PC-3 (cell line): ENCODE data around the gene CCDC182. TPM values are rescaled to one million over a fixed set of nuclear protein-coding genes. Genes with fewer than 3 reads are reported as not detected.

ENCODE experiments used
- ATAC-seq: fragments of 200-7000 bp; cut with Tn5 transposase; 2 replicates; pipeline ENCODE4 v1.9.1; 2020; ENCODE audit warnings: mild to moderate bottlenecking, moderate library complexity
- BruUV-seq: library from RNA; stranded (reverse); fragments of 400-500 nt; replicated peaks from 2 replicates; lab custom pipeline; 2021; lab: Mats Ljungman, UMichigan
- CTCF ChIA-PET: fragments of 300-600 bp; sonication (Branson Sonifier 250); formaldehyde crosslinking; loops from one replicate; lab custom pipeline; 2022; ENCODE audit warnings: antibody characterized with exemption; lab: Charles Lee
- POLR2A ChIA-PET: fragments of 300-600 bp; sonication (Branson Sonifier 250); formaldehyde crosslinking; loops from one replicate; lab custom pipeline; 2022; ENCODE audit warnings: antibody characterized with exemption; ENCODE audit not compliant: unreplicated experiment; lab: Charles Lee
- DNase-seq: peaks from one replicate; pipeline ENCODE4 v3.0.0-alpha.2; 2015
- H2AFZ ChIP-seq: fragments of 300-600 bp; sonication (generic); 2 replicates; pipeline ENCODE4 v1.6.0; 2016; ENCODE audit warnings: antibody characterized with exemption, low read length
- H3F3A ChIP-seq: fragments of 300-600 bp; sonication (generic); one replicate; pipeline ENCODE4 v1.6.0; 2017; ENCODE audit warnings: antibody characterized with exemption, low read length, control low read depth, mild to moderate bottlenecking; ENCODE audit not compliant: unreplicated experiment
- H3K27ac ChIP-seq: fragments of 300-600 bp; sonication (generic); 2 replicates; pipeline ENCODE4 v1.5.1; 2016; ENCODE audit warnings: mild to moderate bottlenecking, low read length
- H3K27me3 ChIP-seq: fragments of 300-600 bp; sonication (generic); 2 replicates; pipeline ENCODE4 v1.6.1; 2016; ENCODE audit warnings: low read length, mixed read lengths
- H3K36me3 ChIP-seq: fragments of 300-600 bp; sonication (generic); 2 replicates; pipeline ENCODE4 v1.6.1; 2016; ENCODE audit warnings: low read depth, mixed run types, low read length, mixed read lengths
- H3K4me1 ChIP-seq: fragments of 300-600 bp; sonication (generic); 2 replicates; pipeline ENCODE4 v1.5.1; 2016; ENCODE audit warnings: low read length; ENCODE audit not compliant: insufficient read depth
- H3K4me2 ChIP-seq: fragments of 300-600 bp; sonication (generic); 2 replicates; pipeline ENCODE4 v1.6.0; 2016; ENCODE audit warnings: low read length
- H3K4me3 ChIP-seq: fragments of 300-600 bp; sonication (generic); 2 replicates; pipeline ENCODE4 v1.5.1; 2016; ENCODE audit warnings: mild to moderate bottlenecking, low read length, mixed read lengths
- H3K79me2 ChIP-seq: fragments of 300-600 bp; sonication (generic); 2 replicates; pipeline ENCODE4 v1.6.1; 2017; ENCODE audit warnings: low read length, mixed read lengths
- H3K9ac ChIP-seq: fragments of 300-600 bp; sonication (generic); 2 replicates; pipeline ENCODE4 v1.6.0; 2016; ENCODE audit warnings: mild to moderate bottlenecking, low read length
- H3K9me2 ChIP-seq: fragments of 300-600 bp; sonication (generic); replicated peaks from 2 replicates; pipeline ENCODE4 v1.6.1; 2016; ENCODE audit warnings: mixed run types, low read length, mixed read lengths
- H3K9me3 ChIP-seq: fragments of 300-600 bp; sonication (generic); 2 replicates; pipeline ENCODE4 v1.6.1; 2016; ENCODE audit warnings: low read length, mixed read lengths
- H4K20me1 ChIP-seq: fragments of 300-600 bp; sonication (generic); 2 replicates; pipeline ENCODE4 v1.6.1; 2016; ENCODE audit warnings: low read length, mixed read lengths
- CTCF ChIP-seq: fragments of 300-600 bp; sonication (generic); conservative IDR thresholded peaks from 2 replicates; pipeline ENCODE4 v1.5.1; 2017; ENCODE audit warnings: antibody characterized with exemption, low read depth, mild to moderate bottlenecking, low read length
- EZH2 ChIP-seq: fragments of 300-600 bp; sonication (generic); IDR thresholded peaks from one replicate; pipeline ENCODE4 v1.6.1; 2017; ENCODE audit warnings: antibody characterized with exemption, mild to moderate bottlenecking, low read length; ENCODE audit not compliant: unreplicated experiment
- EZH2phosphoT487 ChIP-seq: fragments of 300-600 bp; sonication (generic); IDR thresholded peaks from 2 replicates; pipeline ENCODE4 v1.6.1; 2018; ENCODE audit warnings: mild to moderate bottlenecking, antibody characterized with exemption, low read length, borderline replicate concordance
- intact Hi-C: fragments of 100-400 bp; cut with micrococcal nuclease; formaldehyde crosslinking; loops from 2 replicates; pipeline ENCODE4 v1.9.0; 2023
- total RNA-seq: library from RNA; depleted of rRNA; stranded (reverse); fragments of >200 nt; gene quantifications from 2 replicates; pipeline ENCODE4 v1.2.3, GENCODE V29; 2014

The CCDC182 gene
- total RNA-seq, 1 experiment from 2014 or later: not detected

GRCh38 chr17:57739402-57740234, 5.5 kb downstream of the CCDC182 start:
- intact Hi-C loops: loop anchor here (1.0 kb wide), 2 partner anchors 142 to 608 kb away; no protein-coding TSS in a partner anchor
- DNase-seq (peak; percentile 75), ATAC-seq (peak; percentile 82)

GRCh38 chr17:57737450-57737849, 7.6 kb downstream of the CCDC182 start:
- H3K4me3 ChIP-seq: no peak overlapping the region
- no peak overlapping the region for H3K4me2 ChIP-seq
- DNase-seq: no peak
- H3K79me2 ChIP-seq: no peaks in the 10 kb centered on the region
- H3K4me1 ChIP-seq: no peaks in the 10 kb centered on the region
- no peak overlapping the region for H3K27ac ChIP-seq
- no peak for ATAC-seq
- no peaks in the 10 kb centered on the region for H3F3A ChIP-seq
- H2AFZ ChIP-seq: no peak overlapping the region
- CTCF ChIA-PET: no interaction called here
- H3K9me2 ChIP-seq: no peaks in the 10 kb centered on the region
- no peak overlapping the region for H3K9ac ChIP-seq
- H4K20me1 ChIP-seq: no peaks in the 10 kb centered on the region
- intact Hi-C loops: no loop called here
- no TSS peak for BruUV-seq
- H3K9me3 ChIP-seq: no peaks in the 10 kb centered on the region
- peaks cover 33% of the 10 kb centered on the region; the same call in 1 of the 2 replicates for H3K27me3 ChIP-seq
- POLR2A ChIA-PET: no interaction called here
- TF ChIP-seq EZH2phosphoT487 (no peak), CTCF (no peak), EZH2 (no peak)
- H3K36me3 ChIP-seq: no peaks in the 10 kb centered on the region

More at GRCh38 chr17:57739402-57740234, 5.5 kb downstream of the CCDC182 start:
- H3K9me2 ChIP-seq: no peaks in the 10 kb centered on the region
- no peaks in the 10 kb centered on the region for H3F3A ChIP-seq
- no TSS peak for BruUV-seq
- H2AFZ ChIP-seq: no peak overlapping the region
- no peaks in the 10 kb centered on the region for H3K79me2 ChIP-seq
- ChIA-PET CTCF (interaction anchor here (0.6 to 1.2 kb wide), 3 partner anchors 79 to 481 kb away, joined by 3 to 5 read pairs (median 4); no protein-coding TSS in a partner anchor), POLR2A (no interaction called here)
- no peak overlapping the region for H3K27ac ChIP-seq
- TF ChIP-seq EZH2 (no peak), CTCF (peak; percentile 85)
- H3K9me3 ChIP-seq: no peaks in the 10 kb centered on the region
- H3K4me3 ChIP-seq: no peak overlapping the region
- no peaks in the 10 kb centered on the region for H4K20me1 ChIP-seq
- no peaks in the 10 kb centered on the region for H3K4me1 ChIP-seq
- no peaks in the 10 kb centered on the region for H3K36me3 ChIP-seq
- peaks cover 36% of the 10 kb centered on the region; the same call in 1 of the 2 replicates for H3K27me3 ChIP-seq
- H3K9ac ChIP-seq: no peak overlapping the region
- H3K4me2 ChIP-seq: no peak overlapping the region

GRCh38 chr17:57735707-57736106, 9.4 kb downstream of the CCDC182 start:
- intact Hi-C loops: no loop called here
- H3F3A ChIP-seq: no peaks in the 10 kb centered on the region
- H3K79me2 ChIP-seq: no peaks in the 10 kb centered on the region
- H3K27me3 ChIP-seq: peaks cover 37% of the 10 kb centered on the region; the same call in 1 of the 2 replicates
- POLR2A ChIA-PET: no interaction called here
- no peaks in the 10 kb centered on the region for H3K4me1 ChIP-seq
- H3K36me3 ChIP-seq: no peaks in the 10 kb centered on the region
- H3K27ac ChIP-seq: no peak overlapping the region
- H3K4me3 ChIP-seq: no peak overlapping the region
- CTCF ChIA-PET: no interaction called here
- no peak overlapping the region for H3K4me2 ChIP-seq
- no peak overlapping the region for H2AFZ ChIP-seq
- ATAC-seq (peak; percentile 65), DNase-seq (peak; percentile 51)
- H3K9me3 ChIP-seq: no peaks in the 10 kb centered on the region
- no peak for TF ChIP-seq EZH2
- no peak for TF ChIP-seq EZH2phosphoT487
- TF ChIP-seq CTCF: peak; percentile 65
- BruUV-seq: no TSS peak
- no peak overlapping the region for H3K9ac ChIP-seq
- no peaks in the 10 kb centered on the region for H4K20me1 ChIP-seq
- H3K9me2 ChIP-seq: no peaks in the 10 kb centered on the region
